Epithelial cell of prostate (primary cell): ENCODE results near the gene NPM3.
"Not testable (repeated sequence)": the region's sequence is repeated elsewhere in the genome, so short reads cannot be mapped to it uniquely, and the experiment has no call there.

Experiments
- DNase-seq: peaks from one replicate; pipeline ENCODE4 v3.0.0-alpha.2; 2011; ENCODE audit warnings: low read depth, low spot score
- H3K27ac ChIP-seq: fragments of 450-650 bp; 2 replicates; pipeline ENCODE4 v1.5.1; 2017; ENCODE audit warnings: mild to moderate bottlenecking

NPM3 gene

GRCh38 chr10:101812606-101813005 is 29.4 kb upstream of the NPM3 start:
- DNase-seq: no peak
- H3K27ac ChIP-seq: no peak overlapping the region

GRCh38 chr10:101807158-101807557 is 23.9 kb upstream of the NPM3 start:
- no peak overlapping the region for H3K27ac ChIP-seq
- no peak for DNase-seq

- no peak overlapping the region for H3K27ac ChIP-seq
- no peak for DNase-seq
Measured at GRCh38 chr10:101803511-101803910, 20.3 kb upstream of the NPM3 start.

GRCh38 chr10:101797403-101798059 is 14.3 kb upstream of the NPM3 start:
- H3K27ac ChIP-seq: no peak overlapping the region
- DNase-seq: no peak

- DNase-seq: no peak
- no peak overlapping the region for H3K27ac ChIP-seq
Measured at GRCh38 chr10:101793526-101793925, 10.3 kb upstream of the NPM3 start.

GRCh38 chr10:101789686-101790085 is 6.4 kb upstream of the NPM3 start:
- no peak for DNase-seq
- no peak overlapping the region for H3K27ac ChIP-seq

- not testable (repeated sequence) for DNase-seq, H3K27ac ChIP-seq
Measured at GRCh38 chr10:101789231-101789630, 6.0 kb upstream of the NPM3 start.

GRCh38 chr10:101785801-101786200 is 2.6 kb upstream of the NPM3 start:
- no peak for DNase-seq
- H3K27ac ChIP-seq: peak overlapping the region; percentile 62

GRCh38 chr10:101784558-101784957 is 1.3 kb upstream of the NPM3 start:
- H3K27ac ChIP-seq: peak overlapping the region; percentile 62

GRCh38 chr10:101783736-101784118 is 481 bp upstream of the NPM3 start:
- DNase-seq: no peak
- H3K27ac ChIP-seq: peak overlapping the region; percentile 62

More at GRCh38 chr10:101784558-101784957, 1.3 kb upstream of the NPM3 start:
- DNase-seq: no peak

GRCh38 chr10:101781984-101782810 is 1.0 kb downstream of the NPM3 start:
- peak overlapping the region; percentile 62 for H3K27ac ChIP-seq
- DNase-seq: no peak

- H3K27ac ChIP-seq: no peak overlapping the region
- no peak for DNase-seq
Measured at GRCh38 chr10:101781655-101781983, 1.6 kb downstream of the NPM3 start.

- H3K27ac ChIP-seq: no peak overlapping the region
- no peak for DNase-seq
Measured at GRCh38 chr10:101780818-101781654, 2.2 kb downstream of the NPM3 start.

GRCh38 chr10:101780187-101780817 is 2.9 kb downstream of the NPM3 start:
- no peak for DNase-seq
- no peak overlapping the region for H3K27ac ChIP-seq

- no peak for DNase-seq
- no peak overlapping the region for H3K27ac ChIP-seq
Measured at GRCh38 chr10:101779544-101780186, 3.6 kb downstream of the NPM3 start.

- no peak for DNase-seq
- no peak overlapping the region for H3K27ac ChIP-seq
Measured at GRCh38 chr10:101778781-101779543, 4.3 kb downstream of the NPM3 start.

GRCh38 chr10:101778151-101778780 is 5.0 kb downstream of the NPM3 start:
- no peak for DNase-seq
- no peak overlapping the region for H3K27ac ChIP-seq

- no peak overlapping the region for H3K27ac ChIP-seq
- DNase-seq: no peak
Measured at GRCh38 chr10:101777619-101778145, 5.6 kb downstream of the NPM3 start.
